OCI-LY7 (cell line): ENCODE measurements around the gene CHMP1A. TPM values are rescaled to one million over a fixed set of nuclear protein-coding genes. Genes with fewer than 3 reads are reported as not detected.

ENCODE experiments used
- BruUV-seq: library from RNA; stranded (reverse); fragments of 400-500 nt; replicated peaks from 2 replicates; lab custom pipeline; 2021; lab: Mats Ljungman, UMichigan
- CTCF ChIA-PET: fragments of 300-600 bp; sonication (Branson Sonifier 250); formaldehyde crosslinking; loops from one replicate; lab custom pipeline; 2022; ENCODE audit warnings: antibody characterized with exemption; ENCODE audit not compliant: unreplicated experiment; lab: Charles Lee
- POLR2A ChIA-PET: fragments of 300-600 bp; sonication (Branson Sonifier 250); formaldehyde crosslinking; loops from one replicate; lab custom pipeline; 2022; ENCODE audit warnings: antibody characterized with exemption; lab: Charles Lee
- DNase-seq: peaks from one replicate; pipeline ENCODE4 v3.0.0-alpha.2; 2015; ENCODE audit warnings: low spot score
- H2AFZ ChIP-seq: fragments of 200-600 bp; sonication (generic), shearing (Covaris generic); 2 replicates; pipeline ENCODE4 v1.6.1; 2014; ENCODE audit warnings: mild to moderate bottlenecking, antibody characterized with exemption, low read length, moderate library complexity
- H3K27ac ChIP-seq: fragments of 200-600 bp; sonication (generic); 2 replicates; pipeline ENCODE4 v1.5.1; 2014; ENCODE audit warnings: mixed run types, low read depth, mild to moderate bottlenecking, moderate library complexity, low read length, inconsistent platforms; ENCODE audit not compliant: poor library complexity, severe bottlenecking
- H3K36me3 ChIP-seq: fragments of 200-600 bp; sonication (generic); 2 replicates; pipeline ENCODE4 v1.6.1; 2014; ENCODE audit warnings: mild to moderate bottlenecking, antibody characterized with exemption, low read length, moderate library complexity, mixed read lengths; ENCODE audit not compliant: insufficient read depth
- H3K4me1 ChIP-seq: fragments of 200-600 bp; sonication (generic); 2 replicates; pipeline ENCODE4 v1.5.1; 2014; ENCODE audit warnings: mild to moderate bottlenecking, low read length; ENCODE audit not compliant: insufficient read depth, poor library complexity, severe bottlenecking
- H3K4me2 ChIP-seq: fragments of 200-600 bp; sonication (generic); 2 replicates; pipeline ENCODE4 v1.6.1; 2014; ENCODE audit warnings: mild to moderate bottlenecking, low read length
- H3K4me3 ChIP-seq: fragments of 200-600 bp; sonication (generic); 2 replicates; pipeline ENCODE4 v1.5.1; 2014; ENCODE audit warnings: mild to moderate bottlenecking, low read depth, low read length; ENCODE audit not compliant: poor library complexity, severe bottlenecking
- H3K79me2 ChIP-seq: fragments of 200-600 bp; sonication (generic); 2 replicates; pipeline ENCODE4 v1.6.1; 2016; ENCODE audit warnings: low read depth, mild to moderate bottlenecking, low read length, moderate library complexity, mixed read lengths; ENCODE audit not compliant: insufficient read depth
- H3K9me2 ChIP-seq: fragments of 200-600 bp; sonication (generic); 2 replicates; pipeline ENCODE4 v1.6.1; 2016; ENCODE audit warnings: mild to moderate bottlenecking, low read length, mixed read lengths; ENCODE audit not compliant: insufficient read depth
- H3K9me3 ChIP-seq: fragments of 200-600 bp; sonication (generic); 2 replicates; pipeline ENCODE4 v1.6.1; 2014; ENCODE audit warnings: mild to moderate bottlenecking, mixed run types, low read length, mixed read lengths
- H4K20me1 ChIP-seq: fragments of 200-600 bp; sonication (generic); 2 replicates; pipeline ENCODE4 v1.6.1; 2014; ENCODE audit warnings: mild to moderate bottlenecking, antibody characterized with exemption, low read length, moderate library complexity, mixed read lengths; ENCODE audit not compliant: insufficient read depth
- EZH2phosphoT487 ChIP-seq: fragments of 200-600 bp; sonication (generic); IDR thresholded peaks from 2 replicates; pipeline ENCODE4 v1.6.1; 2018; ENCODE audit warnings: low read depth, borderline replicate concordance, mild to moderate bottlenecking, mixed run types, antibody characterized with exemption, low read length, moderate library complexity, mixed read lengths
- intact Hi-C: fragments of 100-400 bp; cut with micrococcal nuclease; formaldehyde crosslinking; loops from one replicate; pipeline ENCODE4 v1.10.0; 2022; ENCODE audit not compliant: unreplicated experiment
- total RNA-seq, 2 experiments: library from RNA; depleted of rRNA in 1 of 2; stranded (reverse); fragments of >200 nt in 1 of 2; shearing (Covaris generic) in 1 of 2; gene quantifications; 2 replicates each; pipeline ENCODE4 v1.2.3, GENCODE V29; 2014 to 2022
- TF ChIP-seq, protein P1 (sequence below): fragments of 200-600 bp; sonication (generic); conservative IDR thresholded peaks from 2 replicates; pipeline ENCODE4 v1.5.1; 2014; ENCODE audit warnings: mild to moderate bottlenecking, antibody characterized with exemption, low read length, moderate library complexity, mixed read lengths

The CHMP1A gene
- total RNA-seq, 2 experiments from 2014 or later, result 53.1 to 76.2 TPM

DNA sequence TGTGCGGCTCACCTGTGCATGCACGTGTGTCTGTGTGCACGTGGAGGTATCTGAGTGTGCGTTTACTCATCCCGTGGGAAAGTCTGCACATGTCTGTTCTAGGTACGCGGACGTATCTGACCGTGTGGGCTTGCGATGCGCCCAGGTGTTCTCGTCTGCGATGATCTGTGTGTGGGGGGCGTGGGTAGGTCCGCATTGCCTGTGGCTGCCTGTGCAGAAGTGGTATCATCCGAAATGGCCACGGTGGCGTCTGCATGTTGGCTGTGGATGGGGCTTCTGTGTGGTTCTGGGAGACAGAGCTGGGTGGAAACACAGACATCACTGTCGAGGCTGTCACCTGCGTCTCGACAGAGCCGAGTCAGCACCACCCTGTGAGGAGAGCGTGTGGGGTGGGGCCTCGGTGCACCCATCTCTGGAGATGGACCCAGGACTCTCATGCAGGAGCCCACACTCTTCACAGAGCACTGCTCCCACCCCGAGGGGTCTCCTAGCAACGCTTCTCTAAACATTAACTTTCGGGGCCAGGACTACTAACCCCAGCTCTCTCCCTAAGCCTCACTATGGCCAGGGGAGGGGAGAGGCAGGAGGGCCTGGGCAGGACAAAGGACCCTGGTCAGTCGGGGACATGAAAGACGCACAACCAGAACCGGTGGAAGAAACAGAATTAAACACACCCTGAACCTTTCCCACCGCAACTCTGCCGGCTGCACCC is 35.7 kb downstream of the CHMP1A start:
- H3K9me3 ChIP-seq, result no peaks in the 10 kb centered on the region
- CTCF ChIA-PET, result no interaction called here
- no peaks in the 10 kb centered on the region for H3K79me2 ChIP-seq
- H3K4me3 ChIP-seq, result no peak overlapping the region
- H3K36me3 ChIP-seq, result no peaks in the 10 kb centered on the region
- no peaks in the 10 kb centered on the region for H3K4me1 ChIP-seq
- H2AFZ ChIP-seq, result no peak overlapping the region
- H3K9me2 ChIP-seq, result no peaks in the 10 kb centered on the region
- intact Hi-C loops, result no loop called here
- H4K20me1 ChIP-seq, result no peaks in the 10 kb centered on the region
- DNase-seq, result no peak
- BruUV-seq, result no TSS peak
- no peak overlapping the region for H3K27ac ChIP-seq
- TF ChIP-seq EZH2phosphoT487, result no peak
- TF ChIP-seq, protein P1, sequence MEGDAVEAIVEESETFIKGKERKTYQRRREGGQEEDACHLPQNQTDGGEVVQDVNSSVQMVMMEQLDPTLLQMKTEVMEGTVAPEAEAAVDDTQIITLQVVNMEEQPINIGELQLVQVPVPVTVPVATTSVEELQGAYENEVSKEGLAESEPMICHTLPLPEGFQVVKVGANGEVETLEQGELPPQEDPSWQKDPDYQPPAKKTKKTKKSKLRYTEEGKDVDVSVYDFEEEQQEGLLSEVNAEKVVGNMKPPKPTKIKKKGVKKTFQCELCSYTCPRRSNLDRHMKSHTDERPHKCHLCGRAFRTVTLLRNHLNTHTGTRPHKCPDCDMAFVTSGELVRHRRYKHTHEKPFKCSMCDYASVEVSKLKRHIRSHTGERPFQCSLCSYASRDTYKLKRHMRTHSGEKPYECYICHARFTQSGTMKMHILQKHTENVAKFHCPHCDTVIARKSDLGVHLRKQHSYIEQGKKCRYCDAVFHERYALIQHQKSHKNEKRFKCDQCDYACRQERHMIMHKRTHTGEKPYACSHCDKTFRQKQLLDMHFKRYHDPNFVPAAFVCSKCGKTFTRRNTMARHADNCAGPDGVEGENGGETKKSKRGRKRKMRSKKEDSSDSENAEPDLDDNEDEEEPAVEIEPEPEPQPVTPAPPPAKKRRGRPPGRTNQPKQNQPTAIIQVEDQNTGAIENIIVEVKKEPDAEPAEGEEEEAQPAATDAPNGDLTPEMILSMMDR, result no peak
- no peak overlapping the region for H3K4me2 ChIP-seq
- POLR2A ChIA-PET, result interaction anchor here (0.7 kb wide), 1 partner anchor 15 kb away, joined by 3 read pairs; no protein-coding TSS in a partner anchor

DNA sequence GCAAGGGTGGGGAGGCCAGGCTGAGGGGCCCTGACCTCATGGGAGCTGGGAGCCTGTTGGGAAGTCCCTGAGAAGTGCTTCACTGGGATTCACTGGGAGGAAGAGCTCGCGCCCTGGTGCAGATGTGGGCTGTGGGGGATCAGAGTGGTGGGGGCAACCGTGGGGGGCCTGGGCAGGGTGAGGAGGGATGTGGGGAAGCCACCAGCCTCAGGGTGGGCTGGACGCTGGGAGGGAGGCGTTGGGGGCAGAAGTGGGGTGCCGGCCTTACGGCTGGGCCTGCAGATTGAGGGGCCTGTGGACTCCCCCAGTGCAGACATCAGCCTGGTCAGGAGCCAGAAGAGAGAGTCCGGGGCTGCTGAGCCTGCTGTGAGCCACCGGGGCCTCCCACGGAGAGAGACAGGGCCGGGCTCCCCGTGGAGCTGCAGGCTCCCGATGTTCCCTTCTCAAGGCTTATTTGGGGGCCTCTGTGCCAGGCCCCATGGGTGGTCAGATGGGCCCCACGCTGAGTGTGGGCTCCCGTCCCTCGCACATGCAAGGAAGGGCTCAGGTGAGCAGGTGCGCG is 36.3 kb downstream of the CHMP1A start:
- H3K4me2 ChIP-seq, result no peak overlapping the region
- no peak for DNase-seq
- H3K79me2 ChIP-seq, result no peaks in the 10 kb centered on the region
- no peak overlapping the region for H3K4me3 ChIP-seq
- H3K9me3 ChIP-seq, result no peaks in the 10 kb centered on the region
- CTCF ChIA-PET, result no interaction called here
- H3K36me3 ChIP-seq, result no peaks in the 10 kb centered on the region
- H3K9me2 ChIP-seq, result no peaks in the 10 kb centered on the region
- BruUV-seq, result no TSS peak
- no peaks in the 10 kb centered on the region for H4K20me1 ChIP-seq
- intact Hi-C loops, result no loop called here
- no peaks in the 10 kb centered on the region for H3K4me1 ChIP-seq
- TF ChIP-seq, protein P1, result no peak
- TF ChIP-seq EZH2phosphoT487, result no peak
- H2AFZ ChIP-seq, result no peak overlapping the region
- H3K27ac ChIP-seq, result no peak overlapping the region
- POLR2A ChIA-PET, result interaction anchor here (0.6 kb wide), 1 partner anchor 41 kb away, joined by 3 read pairs; no protein-coding TSS in a partner anchor

DNA sequence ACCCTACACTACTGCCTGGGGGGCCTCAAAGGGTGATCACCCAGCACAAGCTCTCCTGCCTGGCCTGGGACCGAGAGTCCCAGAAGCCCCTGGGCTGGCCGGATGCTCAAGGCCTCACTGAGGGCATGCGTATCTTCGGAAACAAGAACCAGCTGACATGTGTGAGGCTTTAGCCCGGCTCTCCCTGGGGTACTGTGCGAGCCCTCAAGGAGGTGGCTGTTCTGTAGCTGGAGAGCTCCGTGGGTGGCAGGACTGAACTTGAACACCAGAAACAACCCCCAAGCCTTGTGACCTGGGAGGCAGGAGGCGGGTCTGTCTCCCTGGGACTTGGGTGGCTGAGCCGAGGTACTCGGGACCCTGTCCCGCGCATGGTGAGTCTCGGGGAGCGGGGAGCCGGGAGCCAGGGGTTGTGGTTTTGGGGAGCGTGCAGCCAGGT is 37.1 kb downstream of the CHMP1A start:
- H3K9me2 ChIP-seq, result no peaks in the 10 kb centered on the region

More for the DNA sequence above, 37.1 kb downstream of the CHMP1A start:
- intact Hi-C loops, result no loop called here
- ChIA-PET CTCF (no interaction called here), POLR2A (no interaction called here)
- no peak overlapping the region for H2AFZ ChIP-seq
- H3K4me2 ChIP-seq, result no peak overlapping the region
- no peaks in the 10 kb centered on the region for H3K79me2 ChIP-seq
- no peak overlapping the region for H3K4me3 ChIP-seq
- no TSS peak for BruUV-seq
- no peak for DNase-seq
- no peak overlapping the region for H3K27ac ChIP-seq
- no peaks in the 10 kb centered on the region for H3K9me3 ChIP-seq
- TF ChIP-seq EZH2phosphoT487, result no peak
- TF ChIP-seq, protein P1, result no peak
- no peaks in the 10 kb centered on the region for H3K4me1 ChIP-seq
- H3K36me3 ChIP-seq, result no peaks in the 10 kb centered on the region
- H4K20me1 ChIP-seq, result no peaks in the 10 kb centered on the region
